Measurements from ENCODE around the gene OR8S1. TPM values are rescaled to one million over a fixed set of nuclear protein-coding genes. Genes with fewer than 3 reads are reported as not detected.
"Not testable (repeated sequence)": the region's sequence is repeated elsewhere in the genome, so short reads cannot be mapped to it uniquely, and the experiment has no call there.

The OR8S1 gene
- total RNA-seq, 2 experiments from 2014 or later, result not detected

GRCh38 chr12:48486261-48486660 is 39.2 kb upstream of the OR8S1 start:
- Mint-ChIP-seq H3K27ac (no peak overlapping the region), H3K27me3 (peaks cover 5% of the 10 kb centered on the region), H3K9me3 (no peaks in the 10 kb centered on the region), H3K4me1 (ENCODE audit: low read depth) (no peaks in the 10 kb centered on the region), H3K36me3 (ENCODE audit: low read depth) (no peaks in the 10 kb centered on the region), H3K4me3 (no peak overlapping the region)
- H3K27me3 ChIP-seq (ENCODE audit: control insufficient read depth in 1 of 2, insufficient read depth in 2 of 2, low read length in 2 of 2), result peaks cover 0 to 8% of the 10 kb centered on the region in 2 experiments
- CTCF ChIA-PET, result no interaction called here
- intact Hi-C loops (cut with DNase I, micrococcal nuclease), result no loop called here
- H3K27ac ChIP-seq (ENCODE audit: low read depth in 1 of 2, low read length in 2 of 2), result no peak overlapping the region
- ATAC-seq (ENCODE audit: poor library complexity) (no peak), DNase-seq (no peak)
- no peak for TF ChIP-seq CTCF (IDR thresholded peaks at IDR 0.05)
- H3K4me1 ChIP-seq (ENCODE audit: insufficient read depth, low read length), result no peaks in the 10 kb centered on the region
- POLR2A ChIA-PET, result no interaction called here
- H3K9me3 ChIP-seq (ENCODE audit: control insufficient read depth in 1 of 2, insufficient read depth in 1 of 2, low read length in 2 of 2), result no peaks in the 10 kb centered on the region
- H3K36me3 ChIP-seq (ENCODE audit: insufficient read depth, low read length), result no peaks in the 10 kb centered on the region
- no peak overlapping the region for H3K4me3 ChIP-seq (ENCODE audit: low read length)

- intact Hi-C loops (cut with DNase I, micrococcal nuclease), result no loop called here
- Mint-ChIP-seq H3K4me1 (ENCODE audit: low read depth) (no peaks in the 10 kb centered on the region), H3K4me3 (no peak overlapping the region), H3K27ac (no peak overlapping the region), H3K9me3 (no peaks in the 10 kb centered on the region), H3K27me3 (peaks cover 5% of the 10 kb centered on the region), H3K36me3 (ENCODE audit: low read depth) (no peaks in the 10 kb centered on the region)
- Histone ChIP-seq H3K4me1 (ENCODE audit: insufficient read depth, low read length) (no peaks in the 10 kb centered on the region), H3K4me3 (ENCODE audit: low read length) (no peak overlapping the region), H3K9me3 (ENCODE audit: control insufficient read depth in 1 of 2, insufficient read depth in 1 of 2, low read length in 2 of 2) (no peaks in the 10 kb centered on the region), H3K27ac (ENCODE audit: low read depth in 1 of 2, low read length in 2 of 2) (no peak overlapping the region), H3K27me3 (ENCODE audit: control insufficient read depth in 1 of 2, insufficient read depth in 2 of 2, low read length in 2 of 2) (peaks cover 0 to 8% of the 10 kb centered on the region in 2 experiments), H3K36me3 (ENCODE audit: insufficient read depth, low read length) (no peaks in the 10 kb centered on the region)
- no peak for TF ChIP-seq CTCF (IDR thresholded peaks at IDR 0.05)
- no peak for ATAC-seq (ENCODE audit: poor library complexity)
- POLR2A ChIA-PET, result no interaction called here
- CTCF ChIA-PET, result no interaction called here
- no peak for DNase-seq
Measured at GRCh38 chr12:48486679-48487078, 38.8 kb upstream of the OR8S1 start.

- Mint-ChIP-seq H3K36me3 (ENCODE audit: low read depth) (no peaks in the 10 kb centered on the region), H3K4me1 (ENCODE audit: low read depth) (no peaks in the 10 kb centered on the region), H3K4me3 (no peak overlapping the region), H3K9me3 (no peaks in the 10 kb centered on the region), H3K27ac (no peak overlapping the region), H3K27me3 (peaks cover 5% of the 10 kb centered on the region)
- Histone ChIP-seq H3K36me3 (ENCODE audit: insufficient read depth, low read length) (no peaks in the 10 kb centered on the region), H3K9me3 (ENCODE audit: control insufficient read depth in 1 of 2, insufficient read depth in 1 of 2, low read length in 2 of 2) (no peaks in the 10 kb centered on the region), H3K4me3 (ENCODE audit: low read length) (no peak overlapping the region), H3K4me1 (ENCODE audit: insufficient read depth, low read length) (no peaks in the 10 kb centered on the region), H3K27me3 (ENCODE audit: control insufficient read depth in 1 of 2, insufficient read depth in 2 of 2, low read length in 2 of 2) (peaks cover 0 to 5% of the 10 kb centered on the region in 2 experiments), H3K27ac (ENCODE audit: low read depth in 1 of 2, low read length in 2 of 2) (no peak overlapping the region)
- POLR2A ChIA-PET, result no interaction called here
- ATAC-seq (ENCODE audit: poor library complexity) (no peak), DNase-seq (no peak)
- intact Hi-C loops (cut with DNase I, micrococcal nuclease), result no loop called here
- CTCF ChIA-PET, result interaction anchor here (0.7 kb wide), 1 partner anchor 32 kb away, joined by 3 read pairs; no protein-coding TSS in a partner anchor
- TF ChIP-seq CTCF (IDR thresholded peaks at IDR 0.05), result no peak
Measured at GRCh38 chr12:48489012-48489411, 36.4 kb upstream of the OR8S1 start.

GRCh38 chr12:48489456-48489855 is 36.0 kb upstream of the OR8S1 start:
- intact Hi-C loops (cut with DNase I, micrococcal nuclease); H3K27me3 Mint-ChIP-seq; H3K27ac Mint-ChIP-seq; H3K27me3 ChIP-seq (ENCODE audit: control insufficient read depth in 1 of 2, insufficient read depth in 2 of 2, low read length in 2 of 2); POLR2A ChIA-PET; H3K27ac ChIP-seq (ENCODE audit: low read depth in 1 of 2, low read length in 2 of 2); H3K9me3 ChIP-seq (ENCODE audit: control insufficient read depth in 1 of 2, insufficient read depth in 1 of 2, low read length in 2 of 2); H3K4me3 Mint-ChIP-seq; H3K36me3 ChIP-seq (ENCODE audit: insufficient read depth, low read length); H3K9me3 Mint-ChIP-seq; H3K4me1 ChIP-seq (ENCODE audit: insufficient read depth, low read length); ATAC-seq (ENCODE audit: poor library complexity); H3K36me3 Mint-ChIP-seq (ENCODE audit: low read depth); H3K4me3 ChIP-seq (ENCODE audit: low read length); H3K4me1 Mint-ChIP-seq (ENCODE audit: low read depth); DNase-seq: not testable (repeated sequence)
- CTCF ChIA-PET, result interaction anchor here (0.7 kb wide), 1 partner anchor 32 kb away, joined by 3 read pairs; no protein-coding TSS in a partner anchor

- H3K36me3 Mint-ChIP-seq (ENCODE audit: low read depth); H3K4me3 ChIP-seq (ENCODE audit: low read length); H3K36me3 ChIP-seq (ENCODE audit: insufficient read depth, low read length); DNase-seq; H3K27ac ChIP-seq (ENCODE audit: low read depth in 1 of 2, low read length in 2 of 2); H3K4me3 Mint-ChIP-seq; H3K4me1 ChIP-seq (ENCODE audit: insufficient read depth, low read length); H3K27me3 ChIP-seq (ENCODE audit: control insufficient read depth in 1 of 2, insufficient read depth in 2 of 2, low read length in 2 of 2); CTCF ChIA-PET; H3K27ac Mint-ChIP-seq; H3K9me3 ChIP-seq (ENCODE audit: control insufficient read depth in 1 of 2, insufficient read depth in 1 of 2, low read length in 2 of 2); ATAC-seq (ENCODE audit: poor library complexity); H3K4me1 Mint-ChIP-seq (ENCODE audit: low read depth); H3K9me3 Mint-ChIP-seq; intact Hi-C loops (cut with DNase I, micrococcal nuclease); POLR2A ChIA-PET: not testable (repeated sequence)
- peaks cover 26% of the 10 kb centered on the region for H3K27me3 Mint-ChIP-seq
Measured at GRCh38 chr12:48500281-48500680, 25.2 kb upstream of the OR8S1 start.

All from CD4-positive, alpha-beta T cell (primary cell).